Suppressor macrophage treated with lipopolysaccharide for 4 hours (primary cell): ENCODE measurements around the gene ATP11A.

Experiments
- DNase-seq: peaks from one replicate; pipeline ENCODE4 v3.0.0-alpha.2; 2020

Gene ATP11A

DNA sequence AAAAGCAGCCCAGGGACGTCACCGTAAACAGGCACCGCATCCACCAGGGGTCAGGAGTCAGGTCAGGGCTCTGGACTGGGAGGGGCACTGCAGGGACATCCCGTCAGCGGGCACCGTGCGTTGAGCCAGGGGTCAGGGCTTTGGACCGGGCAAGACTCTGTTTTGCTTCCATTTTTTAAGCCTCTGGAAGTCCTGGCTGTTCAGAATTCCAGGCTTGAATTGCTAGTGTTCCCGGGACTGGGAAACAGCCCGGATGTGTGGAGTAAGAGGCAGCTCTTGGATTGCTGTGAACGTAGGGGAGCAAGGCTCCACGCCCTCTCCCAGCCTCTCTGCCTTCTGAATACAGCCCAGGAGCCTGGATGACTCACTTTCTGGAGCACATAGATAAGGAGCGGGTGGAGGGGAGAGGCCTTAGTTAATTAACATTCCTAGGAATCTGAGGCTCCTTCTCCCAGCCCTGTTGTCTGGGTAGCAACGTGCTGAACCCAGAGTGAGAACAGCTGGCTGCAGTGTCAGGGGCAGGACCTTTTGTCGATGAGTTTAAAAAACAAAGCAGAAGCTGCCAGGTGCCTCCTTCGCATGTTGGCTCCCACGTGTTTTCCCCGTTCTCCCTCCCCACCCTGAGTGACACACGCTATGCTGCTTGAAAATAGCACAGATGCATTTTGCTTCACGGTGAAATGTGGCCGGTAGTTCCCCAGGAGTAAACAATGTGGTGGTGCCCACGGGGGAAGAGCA, 21.9 kb downstream of the ATP11A start:
- DNase-seq = no peak

DNA sequence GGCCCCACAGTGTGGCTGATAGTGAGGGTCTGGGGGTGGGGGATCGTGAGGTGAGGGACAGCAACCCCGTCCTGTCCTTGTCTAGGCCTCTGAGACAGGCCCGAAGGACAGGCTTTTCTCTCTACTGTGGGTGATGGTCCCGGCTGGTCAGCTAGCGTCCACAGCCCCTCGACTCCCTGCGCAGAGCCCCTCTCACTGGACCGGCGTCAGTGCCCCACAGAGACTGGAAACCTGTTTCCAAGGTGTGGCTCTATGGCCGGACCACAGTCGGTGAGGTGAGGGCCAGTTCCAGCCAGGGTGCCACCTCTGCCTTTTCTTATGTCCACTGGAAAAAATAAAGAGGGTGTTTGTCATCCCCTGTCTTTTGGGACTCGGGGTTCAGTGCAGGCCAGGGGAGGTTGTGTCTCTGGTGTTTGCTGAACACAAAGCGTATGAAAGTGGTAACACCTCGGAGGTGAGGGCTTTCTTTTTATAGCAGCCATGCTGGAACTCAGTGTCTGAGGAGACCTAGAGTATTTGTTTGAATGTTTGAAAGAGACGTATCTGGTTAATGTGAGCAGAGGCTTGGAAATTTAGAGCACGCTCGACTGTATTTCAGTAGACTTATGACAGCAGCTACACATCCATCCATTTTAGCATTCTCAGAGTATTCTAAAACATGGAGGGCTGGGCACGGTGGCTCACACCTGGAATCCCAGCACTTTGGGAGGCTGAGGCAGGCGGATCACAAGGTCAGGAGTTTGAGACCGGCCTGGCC, 22.8 kb downstream of the ATP11A start:
- DNase-seq = no peak

DNA sequence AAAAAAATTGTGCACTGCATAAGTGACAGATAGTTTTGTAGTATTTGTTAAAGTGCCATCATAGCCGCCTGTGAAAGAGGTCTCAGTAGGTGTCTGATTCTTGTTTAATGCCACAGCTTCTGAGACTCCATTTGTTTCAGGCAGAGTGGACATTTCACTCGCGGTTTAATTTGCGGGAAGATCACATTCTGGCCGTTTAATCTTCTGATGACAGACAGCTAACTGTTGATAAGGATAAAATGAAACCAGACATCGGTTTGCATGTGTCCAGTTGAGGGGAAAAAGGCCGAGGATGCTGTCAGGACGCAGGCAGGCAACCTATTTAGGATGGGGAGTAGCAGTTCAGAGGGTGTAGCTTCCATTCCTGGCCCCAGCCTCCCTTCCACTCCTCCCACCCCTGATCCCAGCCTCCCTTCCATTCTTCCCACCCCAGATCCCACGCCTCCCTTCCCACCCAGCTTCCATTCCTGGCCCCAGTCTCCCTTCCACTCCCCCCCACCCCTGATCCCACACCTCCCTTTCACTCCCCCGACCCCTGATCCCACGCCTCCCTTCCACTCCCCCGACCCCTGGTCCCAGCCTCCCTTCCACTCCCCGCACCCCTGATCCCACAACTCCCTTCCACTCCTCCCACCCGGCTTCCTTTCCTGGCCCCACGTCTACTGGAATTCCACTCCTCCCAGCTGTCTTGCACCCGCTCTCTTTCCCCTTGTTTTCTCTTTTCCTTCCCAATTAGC, 23.8 kb downstream of the ATP11A start:
- DNase-seq = no peak

DNA sequence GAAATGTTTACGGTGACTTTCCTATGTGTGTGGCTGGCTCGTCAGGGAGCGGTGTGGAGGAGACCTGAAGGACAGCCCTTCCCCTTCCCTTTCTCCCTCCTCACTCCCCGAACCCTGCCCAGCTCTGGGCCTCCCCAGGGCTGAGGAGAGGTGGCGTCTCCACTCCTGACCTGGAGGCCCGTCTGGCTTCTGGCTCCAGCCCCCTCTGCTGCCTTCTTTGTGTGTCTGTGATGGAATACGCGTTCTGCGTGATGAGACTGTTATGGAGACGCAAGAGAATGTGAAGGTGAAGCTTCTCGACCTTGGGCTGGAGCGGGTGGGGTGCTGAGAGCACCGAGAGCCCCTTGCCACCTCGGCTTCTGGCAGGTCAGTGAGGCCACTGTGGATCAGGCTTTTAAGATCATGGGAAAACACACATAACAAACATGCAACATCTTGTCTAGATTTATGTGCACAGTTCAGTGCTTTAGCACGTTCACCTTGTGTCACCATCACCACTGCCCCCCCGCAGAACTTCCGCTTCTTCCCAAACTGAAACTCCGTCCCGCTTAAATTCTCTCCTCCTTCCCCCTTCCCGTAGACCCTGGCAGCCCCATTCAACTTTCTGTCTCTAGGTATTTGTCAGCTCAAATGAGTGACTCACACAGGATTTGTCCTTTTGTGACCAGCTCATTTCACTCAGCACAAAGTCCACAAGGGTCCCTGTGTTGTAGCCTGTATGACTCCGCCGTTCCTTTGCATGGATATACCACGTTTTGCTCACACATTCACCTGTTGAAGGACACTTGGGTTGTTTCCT, 24.7 kb downstream of the ATP11A start:
- no peak for DNase-seq

DNA sequence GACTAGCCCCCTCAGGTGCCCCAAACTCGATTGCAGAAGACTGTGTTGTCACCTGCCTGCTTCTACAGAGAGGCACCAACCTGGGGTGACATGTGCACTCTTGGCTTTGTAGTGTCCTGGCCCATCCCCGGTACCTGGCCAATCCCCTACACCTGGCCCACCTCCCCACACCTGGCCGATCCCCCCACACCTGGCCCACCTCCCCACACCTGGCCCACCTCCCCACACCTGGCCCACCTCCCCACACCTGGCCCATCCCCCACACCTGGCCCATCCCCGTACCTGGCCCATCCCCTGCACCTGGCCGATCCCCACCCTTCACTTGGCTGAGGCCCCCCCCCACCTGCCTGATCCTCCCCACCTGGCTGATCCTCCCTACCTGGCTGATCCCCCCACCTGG, 25.4 kb downstream of the ATP11A start:
- DNase-seq = no peak

DNA sequence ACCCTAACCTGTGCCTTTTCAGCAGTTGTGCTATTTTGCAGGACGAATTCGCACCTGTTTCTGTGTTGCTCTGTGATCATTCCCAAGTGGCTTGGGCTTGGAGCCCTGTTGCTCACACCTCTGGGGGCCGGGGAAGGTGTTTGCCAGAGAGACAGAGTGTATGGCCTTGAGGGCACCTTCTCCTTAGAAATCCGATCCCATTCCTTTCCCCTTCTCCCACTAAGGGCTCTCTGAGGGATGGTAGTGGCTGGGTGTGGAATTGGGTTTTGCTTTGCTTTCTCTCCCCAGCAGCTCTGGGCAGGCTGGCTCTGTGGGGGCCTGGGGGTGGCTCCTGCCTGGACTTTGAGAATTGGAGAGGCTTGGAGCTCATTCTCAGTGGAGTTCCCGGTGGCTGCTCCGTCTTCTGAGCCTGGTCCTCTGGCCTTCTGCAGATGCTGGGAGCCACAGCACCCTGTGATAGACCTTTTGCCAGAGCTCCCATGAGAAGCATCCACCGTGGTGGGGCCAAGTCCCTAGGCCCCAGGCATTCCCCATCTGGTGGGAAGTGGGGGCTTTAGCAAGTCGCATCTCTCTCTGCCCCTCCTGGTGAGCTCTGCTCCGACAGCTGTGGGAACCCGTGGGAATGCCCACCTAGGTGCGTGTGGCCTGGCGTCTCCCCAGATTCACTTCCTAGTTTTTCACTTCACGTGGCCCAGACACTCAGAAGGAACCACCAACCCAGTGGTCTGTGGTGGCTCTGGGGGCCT, 26.1 kb downstream of the ATP11A start:
- no peak for DNase-seq

DNA sequence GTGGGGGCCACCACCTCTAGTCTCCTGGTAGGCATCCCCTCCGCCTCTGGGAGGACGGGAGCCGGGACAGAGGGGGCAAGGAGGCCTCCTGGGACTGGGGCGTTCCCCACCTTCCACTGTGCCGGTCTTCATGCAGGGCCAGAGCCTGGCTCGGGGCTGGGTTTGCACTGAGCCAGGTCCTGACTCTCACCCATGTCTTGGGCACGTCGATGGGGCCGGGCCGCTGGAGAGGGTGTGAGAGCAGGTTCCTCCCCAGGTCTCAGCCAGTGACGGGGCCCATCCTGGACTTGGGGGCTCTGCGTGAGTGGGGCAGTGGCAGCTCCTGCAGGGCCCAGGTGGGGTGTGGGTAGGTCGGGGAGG, 26.6 kb downstream of the ATP11A start:
- no peak for DNase-seq

DNA sequence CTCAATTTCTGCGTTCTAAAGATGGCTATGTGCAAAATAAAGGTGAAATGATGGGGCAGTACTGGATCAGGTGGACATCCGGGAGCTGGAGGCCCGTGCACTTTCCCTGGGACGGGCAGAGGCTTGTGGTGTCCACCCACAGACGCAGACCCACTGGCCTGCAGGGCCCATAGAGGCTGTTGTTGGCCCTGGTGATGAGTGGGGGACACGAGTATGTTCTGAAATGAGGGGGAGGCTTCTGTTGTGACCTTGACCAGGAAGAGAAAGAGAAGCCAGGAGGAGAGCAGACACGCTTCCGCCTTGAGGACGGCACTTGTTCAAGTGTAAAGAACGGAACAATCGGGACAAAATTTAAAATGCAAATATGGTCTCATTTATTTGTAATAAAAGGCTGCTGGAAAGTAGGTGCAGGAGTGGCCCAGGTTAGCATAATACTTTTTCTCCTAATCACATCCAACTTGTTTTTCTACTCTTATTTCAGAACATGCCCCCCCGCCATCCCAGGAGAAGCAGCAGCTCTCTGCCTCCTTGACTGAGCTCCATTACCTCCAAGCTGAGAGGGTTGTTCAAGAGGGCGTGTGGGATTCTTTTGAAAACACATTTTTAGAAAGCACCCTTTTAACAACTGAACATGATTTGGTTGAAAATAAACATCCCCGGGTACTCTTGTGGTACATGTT, 27.1 kb downstream of the ATP11A start:
- no peak for DNase-seq

DNA sequence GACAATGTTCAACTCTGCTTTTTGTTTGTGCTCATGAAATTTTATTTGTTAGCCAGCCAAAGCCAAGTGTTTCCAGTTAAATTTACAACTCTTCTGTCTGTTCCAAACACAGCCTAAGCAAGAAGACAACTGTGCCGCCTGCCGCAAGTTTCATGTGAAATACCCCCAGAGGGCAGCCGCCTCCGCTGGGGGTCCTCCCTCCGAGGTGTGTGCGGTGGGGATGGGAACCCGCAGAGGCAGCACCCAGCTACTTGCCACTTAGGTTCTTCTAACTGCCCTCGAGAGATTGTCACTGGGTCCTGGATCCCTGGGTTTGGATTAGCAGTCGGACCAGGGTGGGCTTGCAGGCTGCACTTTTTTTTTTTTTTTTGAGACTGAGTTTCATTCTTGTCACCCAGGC, 28.5 kb downstream of the ATP11A start:
- no peak for DNase-seq

DNA sequence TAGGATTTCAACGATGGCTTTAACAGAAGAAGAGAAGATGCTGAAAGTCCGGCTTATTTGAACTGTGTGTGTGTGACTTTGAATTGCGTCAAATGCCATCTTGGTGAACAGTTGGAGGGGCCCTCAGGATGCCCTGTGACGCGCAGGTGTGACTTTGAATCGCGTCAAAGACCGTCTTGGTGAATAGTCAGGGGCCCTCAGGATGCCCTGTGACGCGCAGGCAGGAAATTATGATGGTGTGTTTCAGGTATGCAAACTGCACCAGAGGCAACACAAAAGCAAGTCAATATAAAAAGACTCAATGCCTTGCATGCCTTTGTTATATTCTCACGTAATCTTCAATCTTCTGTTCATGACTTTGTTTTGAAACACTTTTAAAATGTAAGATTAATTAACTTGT, 29.2 kb downstream of the ATP11A start:
- DNase-seq = no peak

DNA sequence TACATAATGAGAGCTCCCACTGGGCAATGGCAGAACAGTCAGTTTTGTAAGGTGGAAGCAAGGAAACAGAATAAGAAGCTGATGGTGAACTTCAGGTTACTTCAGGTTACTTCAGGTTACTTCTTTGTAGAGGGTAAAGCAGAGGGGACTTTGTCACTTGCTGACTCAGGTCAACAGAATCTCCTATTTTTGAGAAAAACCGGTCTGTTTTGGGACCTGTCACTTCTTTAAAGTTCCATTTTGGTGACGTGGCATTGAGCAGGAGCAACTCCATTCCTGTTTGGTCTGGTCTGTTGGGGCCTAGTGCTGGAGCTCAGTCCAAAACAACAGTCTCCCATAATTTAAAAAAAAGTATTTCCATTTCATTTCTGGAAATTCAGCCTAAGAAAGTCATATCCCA, 29.7 kb downstream of the ATP11A start:
- no peak for DNase-seq

DNA sequence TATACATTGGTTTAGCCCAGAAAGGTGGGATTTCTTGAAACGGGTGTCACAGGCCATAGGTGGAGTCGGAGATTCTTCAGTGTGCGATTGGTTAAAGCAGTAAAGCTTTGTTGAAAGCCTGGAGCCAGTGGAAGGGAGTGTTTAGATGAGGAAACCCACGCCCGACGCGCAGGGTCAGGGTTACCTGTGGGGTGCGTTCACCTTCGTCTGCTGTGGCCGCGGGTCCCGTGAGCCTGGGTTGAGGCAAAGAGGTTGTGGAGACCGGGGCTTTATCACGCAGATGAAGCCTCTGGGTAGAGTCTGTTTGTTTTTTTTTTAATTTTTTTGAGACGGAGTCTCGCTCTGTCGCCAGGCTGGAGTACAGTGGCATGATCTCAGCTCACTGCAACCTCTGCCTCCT, 30.4 kb downstream of the ATP11A start:
- DNase-seq = no peak

DNA sequence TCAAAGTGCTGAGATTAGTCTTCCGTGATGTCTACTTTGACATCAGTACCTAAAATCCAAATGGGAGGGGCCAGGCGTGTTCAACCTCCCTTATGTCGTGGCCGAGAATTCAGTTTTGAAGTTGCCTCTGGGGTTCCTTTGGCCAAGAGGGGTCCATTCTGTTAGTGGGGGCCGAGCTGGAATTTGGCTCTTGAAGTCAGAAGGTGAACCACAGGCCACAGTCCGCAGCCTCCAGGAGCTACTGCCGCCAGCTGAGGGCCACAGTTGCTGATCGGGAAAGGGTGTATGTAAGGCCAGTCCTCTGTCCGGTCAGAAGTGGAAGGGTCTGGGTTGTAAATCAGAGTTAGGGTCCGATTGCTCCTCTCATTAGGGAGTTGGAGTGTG, 31.0 kb downstream of the ATP11A start:
- no peak for DNase-seq

DNA sequence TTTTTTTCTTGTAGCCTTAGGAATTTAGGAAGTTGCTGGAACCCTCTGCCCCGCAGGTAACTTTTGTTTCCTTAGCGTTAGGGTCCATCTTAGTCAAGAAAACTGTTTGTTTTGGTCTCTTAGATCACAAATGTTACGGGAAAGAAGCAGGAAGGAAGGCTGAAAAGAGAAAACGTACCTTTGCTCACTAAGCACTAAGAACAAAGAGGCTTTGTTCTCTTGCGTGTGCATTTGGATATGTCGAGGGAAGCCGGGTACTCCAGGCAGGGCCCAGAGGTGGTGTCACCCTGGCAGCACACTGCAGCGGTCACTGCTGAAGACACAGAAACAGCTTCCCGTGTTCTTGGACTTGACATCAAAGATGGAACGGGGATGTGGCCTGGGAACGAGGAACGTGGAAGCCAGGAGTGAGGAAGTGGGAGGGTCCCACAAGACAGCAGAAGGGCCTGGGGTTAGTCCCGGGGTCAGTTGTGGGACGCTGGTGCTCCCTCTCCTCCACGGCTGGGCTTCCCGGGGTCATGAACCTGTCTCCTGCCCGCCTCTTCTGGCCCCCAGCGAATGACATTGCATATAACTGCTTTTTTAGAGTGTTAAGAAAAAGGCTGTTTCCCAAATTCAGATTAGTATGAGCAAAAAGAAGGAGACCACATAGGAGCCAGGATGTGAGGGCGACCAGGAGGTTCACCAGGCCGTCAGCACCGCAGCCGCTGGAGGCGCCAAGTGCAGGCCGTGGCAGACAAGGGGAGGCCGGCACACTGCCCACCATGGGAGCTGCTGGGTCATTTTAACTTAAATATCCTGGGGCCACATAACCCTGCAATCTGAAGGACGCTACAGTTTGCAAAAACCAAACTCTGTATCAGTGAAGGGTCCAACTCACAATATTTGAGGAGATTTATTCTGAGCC, 31.6 kb downstream of the ATP11A start:
- DNase-seq = no peak

DNA sequence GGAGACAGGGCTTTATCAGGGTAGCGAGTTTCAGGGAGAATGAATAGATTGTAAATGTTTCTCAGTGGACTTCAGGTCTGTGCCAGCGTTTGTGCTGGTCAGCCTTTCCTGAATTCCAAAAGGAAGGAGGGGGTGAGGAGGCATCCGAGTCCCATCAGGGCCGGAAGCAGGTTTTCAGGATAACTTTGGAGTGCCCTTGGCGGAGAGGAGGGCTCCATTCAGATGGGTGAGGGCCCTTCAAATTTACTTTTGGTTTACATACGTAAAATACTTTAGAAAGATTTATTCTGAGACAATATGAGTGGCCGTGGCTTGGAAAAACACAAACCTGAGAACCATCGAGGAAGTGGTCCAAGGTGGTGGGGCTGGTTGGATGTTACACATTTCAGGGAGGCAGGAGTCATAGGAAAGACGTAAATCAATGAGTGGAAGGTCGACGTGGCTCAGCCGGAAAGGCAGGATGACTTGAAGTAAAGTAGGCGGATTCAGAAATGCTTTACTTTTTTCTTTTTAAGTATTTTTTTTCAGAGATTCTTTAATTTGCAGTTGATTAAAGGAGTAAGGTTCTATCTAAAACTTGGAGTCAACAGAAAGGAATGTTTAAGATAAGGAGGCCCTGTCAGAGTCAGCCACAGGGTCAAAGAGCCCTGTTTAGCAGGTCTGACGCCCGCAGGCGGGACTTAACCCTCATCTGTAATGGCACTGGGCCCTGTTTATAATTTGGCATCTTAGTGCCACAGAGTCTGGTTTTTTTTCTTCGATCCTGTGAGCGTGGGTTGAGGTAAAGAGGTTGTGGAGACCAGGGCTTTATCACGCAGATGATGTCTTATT, 32.8 kb downstream of the ATP11A start:
- DNase-seq = no peak

DNA sequence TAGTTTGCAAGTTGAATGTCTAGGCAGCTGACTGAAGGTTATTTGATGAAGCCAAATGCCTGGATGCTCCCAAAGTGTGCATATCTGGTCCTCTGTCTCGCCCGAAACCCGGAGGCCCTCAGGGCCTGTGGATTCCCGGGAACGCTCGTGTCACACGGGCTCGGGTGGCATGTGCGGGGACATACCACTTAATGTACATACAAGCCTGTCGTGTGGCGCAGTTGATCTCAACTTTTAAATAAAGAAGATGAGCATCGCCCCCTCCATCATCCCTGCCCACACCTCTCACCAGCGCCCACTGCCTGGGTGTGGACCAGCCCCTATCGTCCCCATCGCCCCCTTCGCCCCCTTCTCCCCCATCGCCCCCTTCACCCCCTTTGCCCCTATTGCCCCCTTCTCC, 33.9 kb downstream of the ATP11A start:
- DNase-seq = no peak

DNA sequence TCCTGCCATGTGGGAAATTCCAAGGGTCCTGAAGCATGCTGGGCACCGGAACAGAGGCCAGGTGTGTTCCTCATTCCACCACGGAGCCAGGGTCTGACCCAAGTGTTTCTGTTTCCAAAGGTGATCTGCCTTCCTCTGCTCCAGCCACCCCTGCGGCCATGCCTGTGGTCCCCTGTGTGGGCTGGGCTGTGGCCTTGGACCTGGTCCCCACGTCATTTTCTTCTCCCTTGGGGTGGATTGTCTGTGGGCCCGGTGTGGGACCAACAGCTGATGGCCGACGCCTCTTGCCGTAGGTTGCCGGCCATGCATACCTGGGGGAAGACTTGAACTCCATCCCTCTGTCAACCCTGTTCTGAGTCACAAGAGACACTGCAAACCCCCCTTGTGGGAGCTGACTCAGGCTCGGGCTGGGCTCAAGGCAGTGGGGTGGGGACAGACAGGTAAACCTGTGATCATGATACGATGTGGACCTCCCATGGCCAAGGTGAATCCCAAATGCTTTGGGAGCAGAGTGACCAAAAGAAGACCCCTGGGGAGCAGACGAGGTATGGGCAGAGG, 35.0 kb downstream of the ATP11A start:
- DNase-seq = no peak

DNA sequence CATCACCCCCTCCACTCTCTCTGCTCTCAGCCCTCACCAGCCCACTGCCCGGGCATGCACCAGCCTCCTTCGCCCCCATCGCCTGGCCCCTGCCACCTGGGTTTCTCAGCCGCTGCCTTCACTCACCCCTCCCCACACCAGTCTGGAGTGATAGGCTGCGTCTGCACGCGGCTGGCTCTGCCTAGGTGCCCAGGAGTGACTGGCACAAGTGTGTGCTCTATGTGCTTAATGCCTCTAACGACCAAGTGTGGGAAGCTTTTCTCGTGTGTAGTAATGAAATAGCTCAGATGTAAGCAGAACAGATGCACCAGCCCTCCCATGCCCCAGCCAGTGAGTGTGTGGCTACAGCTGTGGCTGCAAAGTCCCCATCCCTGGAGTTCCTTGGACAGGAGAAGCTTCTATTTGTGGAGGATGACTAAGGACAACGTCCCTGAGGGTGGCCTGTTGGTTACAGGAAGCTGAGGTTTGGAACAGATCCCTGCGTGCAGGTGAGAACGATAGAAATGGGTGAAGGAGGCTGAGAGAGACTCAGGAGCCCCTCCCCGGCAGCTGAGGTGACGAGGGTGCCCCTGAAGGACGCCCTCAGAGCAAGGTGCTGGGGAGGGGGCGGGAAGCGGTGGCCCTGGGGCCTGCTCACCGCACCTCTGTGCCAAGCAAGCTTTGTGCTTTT, 35.6 kb downstream of the ATP11A start:
- DNase-seq = no peak
